GM12878 (cell line): ENCODE data around the gene TMEM79. TPM values are rescaled to one million over a fixed set of nuclear protein-coding genes. Genes with fewer than 3 reads are reported as not detected.

Experiments used
- ATAC-seq: fragments of 200-7000 bp; cut with Tn5 transposase; 3 replicates; pipeline ENCODE4 v1.9.1; 2020; ENCODE audit warnings: mild to moderate bottlenecking, moderate library complexity
- BruUV-seq: library from RNA; stranded (reverse); fragments of 400-500 nt; replicated peaks from 2 replicates; lab custom pipeline; 2021; lab: Mats Ljungman, UMichigan
- CTCF ChIA-PET: fragments of 300-600 bp; sonication (Branson Sonifier 250); formaldehyde crosslinking; extraction: SDS; loops from one replicate; lab custom pipeline; 2021; ENCODE audit warnings: inconsistent platforms; lab: Yijun Ruan, JAX
- POLR2A ChIA-PET: fragments of 350-600 bp; formaldehyde crosslinking; extraction: SDS; loops from one replicate; lab custom pipeline; 2021; ENCODE audit warnings: inconsistent platforms; lab: Charles Lee
- RAD21 ChIA-PET: fragments of 300-600 bp; sonication (Branson Sonifier 250); formaldehyde crosslinking; loops from one replicate; lab custom pipeline; 2023; ENCODE audit warnings: antibody characterized with exemption; ENCODE audit not compliant: unreplicated experiment; lab: Charles Lee
- SMC1A ChIA-PET: fragments of 300-600 bp; sonication (Branson Sonifier 250); formaldehyde crosslinking; loops from one replicate; lab custom pipeline; 2023; ENCODE audit not compliant: unreplicated experiment, uncharacterized antibody; lab: Charles Lee
- DNase-seq: peaks from one replicate; pipeline ENCODE4 v3.0.0-alpha.2; 2011; ENCODE audit warnings: low read depth, low spot score
- FAIRE-seq: peaks from 3 replicates; lab custom pipeline; 2011; peaks lifted over from hg19 to GRCh38; lab: Jason Lieb, UNC
- H2AFZ ChIP-seq: 2 replicates; pipeline ENCODE4 v1.6.0; 2011; ENCODE audit warnings: low read depth, low read length, control low read depth; ENCODE audit not compliant: control insufficient read depth
- H3K27ac ChIP-seq: 2 replicates; pipeline ENCODE4 v1.5.1; 2011; ENCODE audit warnings: control low read depth; ENCODE audit not compliant: control insufficient read depth, insufficient read depth
- H3K27me3 ChIP-seq, 2 experiments: replicated peaks in 1 of 2; 2 replicates each; pipeline versions ENCODE4 v1.6.0 to v1.6.1; 2011; ENCODE audit warnings: low read length in 1 of 2; ENCODE audit not compliant: control insufficient read depth in 2 of 2, insufficient read depth in 2 of 2
- H3K36me3 ChIP-seq, 2 experiments: 2 replicates each; pipeline ENCODE4 v1.5.1; 2011; ENCODE audit warnings: low read length in 1 of 2; ENCODE audit not compliant: control insufficient read depth in 2 of 2, insufficient read depth in 2 of 2
- H3K4me1 ChIP-seq: 2 replicates; pipeline ENCODE4 v1.6.1; 2011; ENCODE audit warnings: mild to moderate bottlenecking, low read length, moderate library complexity, mixed read lengths; ENCODE audit not compliant: control insufficient read depth, insufficient read depth
- H3K4me2 ChIP-seq: 2 replicates; pipeline ENCODE4 v1.6.0; 2011; ENCODE audit warnings: control low read depth; ENCODE audit not compliant: control insufficient read depth, insufficient read depth
- H3K4me3 ChIP-seq: fragments of 200-600 bp; sonication (generic); 2 replicates; pipeline ENCODE4 v1.5.1; 2016
- H3K79me2 ChIP-seq: 2 replicates; pipeline ENCODE4 v1.6.0; 2011; ENCODE audit warnings: low read length; ENCODE audit not compliant: control insufficient read depth, insufficient read depth
- H3K9ac ChIP-seq: 2 replicates; pipeline ENCODE4 v1.8.0; 2011; ENCODE audit warnings: low read length, control low read depth, mixed read lengths; ENCODE audit not compliant: control insufficient read depth, insufficient read depth
- H3K9me3 ChIP-seq: replicated peaks from 3 replicates; pipeline ENCODE4 v1.5.1; 2011; ENCODE audit warnings: mild to moderate bottlenecking, low read length; ENCODE audit not compliant: control insufficient read depth, insufficient read depth
- H4K20me1 ChIP-seq: 2 replicates; pipeline ENCODE4 v1.6.0; 2011; ENCODE audit not compliant: control insufficient read depth, insufficient read depth
- CTCF ChIP-seq, 3 experiments: IDR thresholded peaks in 2 of 3; conservative IDR thresholded peaks in 1 of 3; 2 replicates each; pipeline ENCODE4 v1.5.1; 2011; ENCODE audit warnings: low read depth in 3 of 3, low read length in 3 of 3, mild to moderate bottlenecking in 3 of 3, control low read depth in 2 of 3, moderate library complexity in 2 of 3, inconsistent platforms in 1 of 3, mixed read lengths in 1 of 3; ENCODE audit not compliant: control insufficient read depth in 2 of 3, insufficient read depth in 1 of 3; ENCODE audit errors: extremely low read depth in 1 of 3
- EED ChIP-seq: sonication (generic); IDR thresholded peaks from 2 replicates; pipeline ENCODE4 v1.6.1; 2016; ENCODE audit warnings: antibody characterized with exemption, low read depth
- EGR1 ChIP-seq, 2 experiments: IDR thresholded peaks; 1 replicate in 1 of 2; 2 replicates in 1 of 2; pipeline ENCODE4 v1.6.1; 2011 to 2012; ENCODE audit warnings: low read depth in 2 of 2, low read length in 2 of 2, borderline replicate concordance in 1 of 2, mild to moderate bottlenecking in 1 of 2, moderate library complexity in 1 of 2
- EP300 ChIP-seq, 2 experiments: fragments of 150-350 bp in 1 of 2; IDR thresholded peaks; 2 replicates each; pipeline ENCODE4 v1.6.1; 2011 to 2012; ENCODE audit warnings: low read depth in 2 of 2, low read length in 2 of 2, borderline replicate concordance in 1 of 2, improper control_type of control experiment in 1 of 2, inconsistent platforms in 1 of 2; ENCODE audit not compliant: control insufficient read depth in 1 of 2
- EZH2 ChIP-seq: IDR thresholded peaks from 2 replicates; pipeline ENCODE4 v1.6.1; 2012; ENCODE audit warnings: low read depth, mild to moderate bottlenecking, control low read depth, inconsistent platforms, low read length, borderline replicate concordance; ENCODE audit not compliant: control insufficient read depth
- NFXL1 ChIP-seq: fragments of 450-650 bp; IDR thresholded peaks from 2 replicates; pipeline ENCODE4 v1.6.1; 2017; ENCODE audit warnings: antibody characterized with exemption, mild to moderate bottlenecking, borderline replicate concordance
- NR2C1 ChIP-seq: fragments of 450-650 bp; IDR thresholded peaks from 2 replicates; pipeline ENCODE4 v1.6.1; 2017; ENCODE audit warnings: antibody characterized with exemption, mild to moderate bottlenecking, moderate library complexity
- PML ChIP-seq: IDR thresholded peaks from 2 replicates; pipeline ENCODE4 v1.6.1; 2012; ENCODE audit warnings: low read length, inconsistent platforms
- ZBTB33 ChIP-seq: fragments of 450-650 bp; IDR thresholded peaks from 2 replicates; pipeline ENCODE4 v1.6.1; 2017; ENCODE audit warnings: mild to moderate bottlenecking
- ZSCAN29 ChIP-seq: fragments of 450-650 bp; IDR thresholded peaks from 2 replicates; pipeline ENCODE4 v1.6.1; 2017; ENCODE audit warnings: mild to moderate bottlenecking, moderate library complexity
- WGBS: methylation state at CpG from one replicate; pipeline ENCODE4 v1.1.6; 2016; ENCODE audit warnings: low lambda C conversion rate; ENCODE audit not compliant: insufficient replicate concordance, insufficient coverage; ENCODE audit errors: missing lambda C conversion rate; 5-methylcytosine and 5-hydroxymethylcytosine counted together
- in situ Hi-C: fragments of 300-500 bp; cut with MboI; formaldehyde crosslinking; loops from 9 replicates; pipeline ENCODE4 v1.14.3; 2018; ENCODE audit warnings: mixed read lengths
- intact Hi-C: fragments of 100-400 bp; cut with micrococcal nuclease; formaldehyde crosslinking; loops from one replicate; pipeline ENCODE4 v1.14.2; 2022; ENCODE audit not compliant: unreplicated experiment
- polyA plus RNA-seq, 11 experiments: library from polyadenylated mRNA; depleted of rRNA in 4 of 11; unstranded in 6 of 11; stranded (reverse) in 5 of 11; fragments of >200 nt; fragmentation: Nextera tagmentation in 4 of 11; fragmentation: Illumina TruSeq in 1 of 11; extraction: Ambion mirVana in 4 of 11; extraction: Trizol in 1 of 11; gene quantifications; 1 replicate in 1 of 11; 2 replicates in 10 of 11; pipeline versions ENCODE4 v1.2.1 to v1.2.3, GENCODE V29; 2011 to 2016; ENCODE audit warnings: inconsistent platforms in 2 of 11, missing spikeins in 2 of 11, low read depth in 1 of 11
- total RNA-seq, 4 experiments: library from RNA; depleted of rRNA in 3 of 4; stranded (reverse); fragments of >200 nt in 3 of 4; fragmentation: Illumina TruSeq in 1 of 4; extraction: Trizol in 1 of 4; gene quantifications; 2 replicates each; pipeline versions ENCODE4 v1.2.1 to v1.2.3, GENCODE V29; 2013 to 2021
- TF ChIP-seq, protein P1 (sequence below): IDR thresholded peaks from 2 replicates; pipeline ENCODE4 v1.6.1; 2011; ENCODE audit warnings: low read depth, mild to moderate bottlenecking, low read length, moderate library complexity, borderline replicate concordance; ENCODE audit errors: extremely low read depth
- TF ChIP-seq, protein P2 (sequence below): IDR thresholded peaks from 2 replicates; pipeline ENCODE4 v1.6.1; 2012; ENCODE audit warnings: low read length, inconsistent platforms

The TMEM79 gene
- total and polyA plus RNA-seq, 10 of the 15 experiments (the other 5 are each of a cell fraction or from before 2014, with no cell fraction given) = 0.47 to 5.2 (median 3.8) TPM

DNA sequence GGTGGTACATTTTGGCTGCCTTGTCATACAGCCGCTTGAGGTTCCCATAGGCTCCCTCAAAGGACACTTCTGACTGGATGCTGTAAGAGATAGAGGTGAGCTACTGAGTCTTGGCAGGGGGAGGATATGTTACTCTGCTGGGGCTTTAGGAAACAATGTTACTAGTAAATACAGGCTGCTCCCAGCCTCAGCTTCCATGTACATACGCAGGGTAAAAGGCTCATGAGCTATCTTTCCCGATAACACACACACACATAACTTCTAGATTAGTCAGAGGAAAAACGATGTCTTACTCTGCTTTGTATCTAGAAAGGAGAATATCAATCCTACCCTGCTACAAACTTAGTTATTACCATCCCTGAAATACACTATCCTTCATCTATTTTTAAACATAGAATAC is 15.8 kb upstream of the TMEM79 start:
- ChIA-PET SMC1A (interaction anchor here (0.7 to 1.7 kb wide), 2 partner anchors 14 to 50 kb away, joined by 3 to 5 read pairs; partner anchors contain the start of gene SMG5), RAD21 (no interaction called here), CTCF (no interaction called here), POLR2A (no interaction called here)
- no peak overlapping the region for H3K4me3 ChIP-seq
- H3K79me2 ChIP-seq = no peaks in the 10 kb centered on the region
- H3K9ac ChIP-seq = no peak overlapping the region
- H3K27me3 ChIP-seq = no peaks in the 10 kb centered on the region
- BruUV-seq = no TSS peak
- H3K27ac ChIP-seq = no peak overlapping the region
- no peak for DNase-seq
- H4K20me1 ChIP-seq = no peaks in the 10 kb centered on the region
- in situ Hi-C loops = no loop called here
- no peaks in the 10 kb centered on the region for H3K4me1 ChIP-seq
- TF ChIP-seq EED (no peak), ZSCAN29 (no peak), PML (no peak), ZBTB33 (no peak), EZH2 (no peak), CTCF (IDR thresholded peaks at IDR 0.05 in 2 of 3, conservative IDR thresholded peaks at IDR 0.05 in 1 of 3; ENCODE audit: control insufficient read depth in 2 of 3, extremely low read depth in 1 of 3, insufficient read depth in 1 of 3, low read depth in 3 of 3, low read length in 3 of 3) (no peak), NFXL1 (no peak), NR2C1 (no peak), EGR1 (IDR thresholded peaks at IDR 0.05; ENCODE audit: borderline replicate concordance in 1 of 2, low read depth in 2 of 2, low read length in 2 of 2) (no peak), EP300 (IDR thresholded peaks at IDR 0.05; ENCODE audit: borderline replicate concordance in 1 of 2, control insufficient read depth in 1 of 2, low read depth in 2 of 2, low read length in 2 of 2) (no peak)
- TF ChIP-seq, protein P1, sequence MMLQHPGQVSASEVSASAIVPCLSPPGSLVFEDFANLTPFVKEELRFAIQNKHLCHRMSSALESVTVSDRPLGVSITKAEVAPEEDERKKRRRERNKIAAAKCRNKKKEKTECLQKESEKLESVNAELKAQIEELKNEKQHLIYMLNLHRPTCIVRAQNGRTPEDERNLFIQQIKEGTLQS = no peak
- TF ChIP-seq, protein P2, sequence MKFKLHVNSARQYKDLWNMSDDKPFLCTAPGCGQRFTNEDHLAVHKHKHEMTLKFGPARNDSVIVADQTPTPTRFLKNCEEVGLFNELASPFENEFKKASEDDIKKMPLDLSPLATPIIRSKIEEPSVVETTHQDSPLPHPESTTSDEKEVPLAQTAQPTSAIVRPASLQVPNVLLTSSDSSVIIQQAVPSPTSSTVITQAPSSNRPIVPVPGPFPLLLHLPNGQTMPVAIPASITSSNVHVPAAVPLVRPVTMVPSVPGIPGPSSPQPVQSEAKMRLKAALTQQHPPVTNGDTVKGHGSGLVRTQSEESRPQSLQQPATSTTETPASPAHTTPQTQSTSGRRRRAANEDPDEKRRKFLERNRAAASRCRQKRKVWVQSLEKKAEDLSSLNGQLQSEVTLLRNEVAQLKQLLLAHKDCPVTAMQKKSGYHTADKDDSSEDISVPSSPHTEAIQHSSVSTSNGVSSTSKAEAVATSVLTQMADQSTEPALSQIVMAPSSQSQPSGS = no peak
- intact Hi-C loops = no loop called here
- no peak for FAIRE-seq
- no peaks in the 10 kb centered on the region for H3K9me3 ChIP-seq
- H2AFZ ChIP-seq = no peak overlapping the region
- no peak overlapping the region for H3K4me2 ChIP-seq
- 100% methylated on average over 4 of the region's 4 CpGs for WGBS
- H3K36me3 ChIP-seq = peaks cover 36 to 56% of the 10 kb centered on the region in 2 experiments
- no peak for ATAC-seq
